GM10248 (cell line): ENCODE data around the gene PLA2G4B.

ENCODE experiments used
- CTCF ChIA-PET: fragments of 300-600 bp; sonication (Branson Sonifier 250); formaldehyde crosslinking; extraction: SDS; loops from one replicate; lab custom pipeline; 2021; ENCODE audit warnings: antibody characterized with exemption; lab: Yijun Ruan, JAX
- POLR2A ChIA-PET: fragments of 350-650 bp; sonication (Branson Sonifier 250); formaldehyde crosslinking; extraction: SDS; loops from one replicate; lab custom pipeline; 2020; ENCODE audit warnings: antibody characterized with exemption; lab: Yijun Ruan, JAX
- DNase-seq: peaks from one replicate; pipeline ENCODE4 v3.0.0; 2012; ENCODE audit errors: extremely low spot score
- CTCF ChIP-seq: IDR thresholded peaks from 2 replicates; pipeline ENCODE4 v1.5.1; 2012; ENCODE audit warnings: mild to moderate bottlenecking, low read depth; ENCODE audit errors: extremely low read depth, missing control alignments, control extremely low read depth

The PLA2G4B gene

DNA sequence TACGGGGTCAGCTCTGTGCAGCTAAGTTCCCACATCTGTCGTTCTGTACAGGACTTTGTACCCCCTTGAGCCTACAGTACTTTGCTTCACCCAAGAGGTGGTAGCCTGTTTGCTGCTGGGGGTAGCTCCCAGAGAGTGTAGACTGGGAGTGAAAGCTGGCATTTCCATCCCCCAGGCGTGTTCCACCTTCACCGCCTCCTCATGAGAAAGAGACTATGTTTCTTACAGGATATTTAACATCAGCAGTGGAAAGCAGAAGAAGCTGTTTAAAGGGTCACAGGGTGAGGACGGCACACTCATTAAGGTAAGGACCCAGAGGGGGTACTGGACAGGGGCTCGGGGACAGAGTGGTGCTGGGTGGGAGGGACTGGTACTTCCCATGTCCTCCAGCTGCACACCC is 20.9 kb upstream of the PLA2G4B start:
- CTCF ChIA-PET: interaction anchor here (1.0 to 2.3 kb wide), 4 partner anchors 44 to 214 kb away, joined by 3 to 15 read pairs (median 6); partner anchors contain the start of gene MAPKBP1
- DNase-seq: no peak
- POLR2A ChIA-PET: no interaction called here

GRCh38 chr15:41819455-41820050 is 19.1 kb upstream of the PLA2G4B start:
- TF ChIP-seq CTCF: no peak
- ChIA-PET CTCF (interaction anchor here (1.3 to 5.4 kb wide), 2 partner anchors 8 to 42 kb away, joined by 4 to 61 read pairs; no protein-coding TSS in a partner anchor), POLR2A (no interaction called here)
- DNase-seq: no peak

More for the DNA sequence above, 20.9 kb upstream of the PLA2G4B start:
- no peak for TF ChIP-seq CTCF

DNA sequence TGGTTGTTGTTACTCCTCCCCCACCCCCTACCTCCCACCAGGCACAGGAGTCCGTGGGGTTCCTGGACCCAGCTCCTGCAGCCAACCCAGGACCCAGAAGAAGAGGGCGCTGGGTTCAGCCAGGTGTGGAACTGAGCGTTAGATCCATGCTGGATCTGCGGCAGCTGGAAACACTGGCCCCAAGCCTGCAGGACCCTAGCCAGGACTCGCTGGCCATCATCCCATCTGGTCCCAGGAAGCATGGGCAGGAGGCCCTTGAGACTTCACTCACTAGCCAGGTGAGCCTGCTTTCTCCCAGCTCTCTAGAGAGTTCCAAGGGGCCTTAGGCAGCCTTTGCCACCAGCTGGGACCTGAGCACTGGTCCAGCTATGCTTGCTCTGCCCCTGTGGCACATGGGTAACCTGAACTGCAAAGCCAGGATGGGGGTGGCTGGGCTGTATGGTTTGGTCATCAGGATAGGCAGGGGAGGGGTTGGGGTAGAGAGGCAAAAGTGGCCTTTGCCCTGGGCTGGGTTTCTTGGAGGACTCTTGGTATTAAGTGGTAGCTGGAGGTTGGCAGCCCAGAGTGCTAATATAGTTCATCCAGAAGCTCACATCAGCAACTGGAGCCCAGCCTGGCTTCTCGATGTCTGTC is 17.7 kb upstream of the PLA2G4B start:
- CTCF ChIA-PET: interaction anchor here (0.8 to 5.4 kb wide), 4 partner anchors 10 to 48 kb away, joined by 3 to 61 read pairs (median 14); partner anchors contain the start of gene MAPKBP1
- no peak for TF ChIP-seq CTCF
- POLR2A ChIA-PET: no interaction called here
- DNase-seq: no peak

DNA sequence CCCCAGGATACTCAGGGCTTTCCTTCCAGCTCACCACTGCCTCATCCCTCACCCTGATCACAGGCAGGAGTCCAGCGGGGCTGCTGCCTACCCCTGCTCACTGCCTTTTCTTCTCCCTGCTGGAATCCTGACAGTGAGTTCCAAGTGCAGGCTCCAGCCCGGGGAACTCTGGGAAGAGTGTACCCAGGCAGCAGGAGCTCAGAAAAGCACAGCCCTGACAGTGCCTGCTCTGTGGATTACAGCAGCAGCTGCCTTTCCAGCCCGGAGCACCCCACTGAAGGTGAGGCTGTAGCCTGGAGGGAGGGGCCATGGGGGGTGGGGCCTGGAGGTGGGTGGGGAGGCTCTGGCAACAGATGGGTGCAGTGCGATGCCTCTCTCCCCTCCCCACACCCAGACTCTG is 16.8 kb upstream of the PLA2G4B start:
- CTCF ChIA-PET: interaction anchor here (5.3 to 5.4 kb wide), 2 partner anchors 11 to 49 kb away, joined by 25 to 61 read pairs; partner anchors contain the start of gene MAPKBP1
- no peak for TF ChIP-seq CTCF
- no peak for DNase-seq
- POLR2A ChIA-PET: no interaction called here

GRCh38 chr15:41822471-41822870 is 16.2 kb upstream of the PLA2G4B start:
- CTCF ChIA-PET: interaction anchor here (1.0 to 5.4 kb wide), 3 partner anchors 11 to 82 kb away, joined by 3 to 61 read pairs (median 25); partner anchors contain the start of gene MAPKBP1
- TF ChIP-seq CTCF: no peak
- POLR2A ChIA-PET: no interaction called here
- DNase-seq: no peak

GRCh38 chr15:41822957-41823356 is 15.7 kb upstream of the PLA2G4B start:
- POLR2A ChIA-PET: no interaction called here
- CTCF ChIA-PET: interaction anchor here (1.0 to 5.4 kb wide), 4 partner anchors 12 to 82 kb away, joined by 3 to 61 read pairs (median 14); partner anchors contain the start of gene MAPKBP1
- no peak for DNase-seq
- TF ChIP-seq CTCF: no peak
